Measurements from ENCODE around the gene CHRNE.

DNA sequence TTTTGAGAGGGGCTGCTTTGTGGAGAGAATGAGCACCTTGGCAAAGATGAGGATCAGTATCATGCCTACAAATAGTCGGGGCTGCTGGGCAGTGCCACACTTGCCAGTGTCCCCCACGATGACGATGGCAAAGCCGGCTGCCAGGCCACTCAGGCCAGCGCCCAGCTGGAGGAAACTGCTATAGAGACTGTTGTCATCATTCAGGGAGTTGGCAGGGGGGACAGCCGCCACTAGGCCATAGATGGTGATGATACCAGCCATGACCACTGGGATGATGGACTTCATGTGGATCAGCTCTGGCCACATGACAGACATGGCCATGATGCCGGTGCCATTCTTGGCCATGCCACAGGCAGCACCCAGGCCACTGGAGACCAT, 46.0 kb downstream of the CHRNE start:
- TF ChIP-seq, protein P1, sequence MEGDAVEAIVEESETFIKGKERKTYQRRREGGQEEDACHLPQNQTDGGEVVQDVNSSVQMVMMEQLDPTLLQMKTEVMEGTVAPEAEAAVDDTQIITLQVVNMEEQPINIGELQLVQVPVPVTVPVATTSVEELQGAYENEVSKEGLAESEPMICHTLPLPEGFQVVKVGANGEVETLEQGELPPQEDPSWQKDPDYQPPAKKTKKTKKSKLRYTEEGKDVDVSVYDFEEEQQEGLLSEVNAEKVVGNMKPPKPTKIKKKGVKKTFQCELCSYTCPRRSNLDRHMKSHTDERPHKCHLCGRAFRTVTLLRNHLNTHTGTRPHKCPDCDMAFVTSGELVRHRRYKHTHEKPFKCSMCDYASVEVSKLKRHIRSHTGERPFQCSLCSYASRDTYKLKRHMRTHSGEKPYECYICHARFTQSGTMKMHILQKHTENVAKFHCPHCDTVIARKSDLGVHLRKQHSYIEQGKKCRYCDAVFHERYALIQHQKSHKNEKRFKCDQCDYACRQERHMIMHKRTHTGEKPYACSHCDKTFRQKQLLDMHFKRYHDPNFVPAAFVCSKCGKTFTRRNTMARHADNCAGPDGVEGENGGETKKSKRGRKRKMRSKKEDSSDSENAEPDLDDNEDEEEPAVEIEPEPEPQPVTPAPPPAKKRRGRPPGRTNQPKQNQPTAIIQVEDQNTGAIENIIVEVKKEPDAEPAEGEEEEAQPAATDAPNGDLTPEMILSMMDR (optimal IDR thresholded peaks at IDR 0.05 in 1 of 3, IDR thresholded peaks at IDR 0.05 in 1 of 3, conservative IDR thresholded peaks at IDR 0.05 in 1 of 3; ENCODE audit: extremely low read depth in 1 of 3, insufficient read depth in 2 of 3, low read length in 3 of 3): no peak
- TF ChIP-seq EZH2 (IDR thresholded peaks at IDR 0.05; ENCODE audit: low read length): no peak

Data from keratinocyte (primary cell).